ENCODE results near the gene DPP7. TPM values are rescaled to one million over a fixed set of nuclear protein-coding genes. Genes with fewer than 3 reads are reported as not detected.

DPP7 gene
- total and polyA plus RNA-seq, 7 donors: 26.6 to 158 (median 91.3) TPM

DNA sequence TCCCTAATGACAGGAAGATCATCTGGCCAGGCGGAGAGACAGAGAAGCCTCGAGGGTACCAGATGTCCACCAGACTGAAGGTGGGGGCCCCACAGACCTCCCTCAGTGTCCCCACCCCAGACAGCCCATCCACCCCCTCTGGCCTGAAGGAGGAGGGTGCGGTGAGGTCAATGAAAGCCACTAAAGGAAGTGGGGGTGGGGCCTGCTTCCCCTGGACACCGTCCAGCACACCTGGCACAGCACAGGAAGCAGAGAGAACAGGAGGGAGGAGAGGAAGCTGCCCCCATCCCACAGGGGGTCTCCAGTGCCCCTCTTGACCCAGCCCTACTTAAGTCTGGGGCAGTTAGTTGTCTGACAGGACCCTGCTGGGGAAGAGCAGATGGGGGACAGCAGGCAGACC, 44.1 kb upstream of the DPP7 start:
- peaks cover 0 to 34% (median 31%) of the 10 kb centered on the region in 4 donors for H3K4me1 ChIP-seq
- no peak overlapping the region for H3K27ac ChIP-seq
- H3K27me3 ChIP-seq: peaks cover 59 to 98% (median 85%) of the 10 kb centered on the region in 3 donors
- no peak overlapping the region for H3K4me3 ChIP-seq
- TF ChIP-seq EP300 (IDR thresholded peaks at IDR 0.05) (no peak), CTCF (IDR thresholded peaks at IDR 0.05) (no peak), POLR2A (IDR thresholded peaks at IDR 0.05) (no peak), POLR2AphosphoS5 (IDR thresholded peaks at IDR 0.05) (no peak)
- WGBS, 2 donors: 18 to 24% methylated on average over 4 of the region's 4 CpGs
- DNase-seq: no peak
- no peaks in the 10 kb centered on the region for H3K9me3 ChIP-seq
- no peaks in the 10 kb centered on the region for H3K36me3 ChIP-seq
- intact Hi-C loops (cut with DNase I): no loop called here

DNA sequence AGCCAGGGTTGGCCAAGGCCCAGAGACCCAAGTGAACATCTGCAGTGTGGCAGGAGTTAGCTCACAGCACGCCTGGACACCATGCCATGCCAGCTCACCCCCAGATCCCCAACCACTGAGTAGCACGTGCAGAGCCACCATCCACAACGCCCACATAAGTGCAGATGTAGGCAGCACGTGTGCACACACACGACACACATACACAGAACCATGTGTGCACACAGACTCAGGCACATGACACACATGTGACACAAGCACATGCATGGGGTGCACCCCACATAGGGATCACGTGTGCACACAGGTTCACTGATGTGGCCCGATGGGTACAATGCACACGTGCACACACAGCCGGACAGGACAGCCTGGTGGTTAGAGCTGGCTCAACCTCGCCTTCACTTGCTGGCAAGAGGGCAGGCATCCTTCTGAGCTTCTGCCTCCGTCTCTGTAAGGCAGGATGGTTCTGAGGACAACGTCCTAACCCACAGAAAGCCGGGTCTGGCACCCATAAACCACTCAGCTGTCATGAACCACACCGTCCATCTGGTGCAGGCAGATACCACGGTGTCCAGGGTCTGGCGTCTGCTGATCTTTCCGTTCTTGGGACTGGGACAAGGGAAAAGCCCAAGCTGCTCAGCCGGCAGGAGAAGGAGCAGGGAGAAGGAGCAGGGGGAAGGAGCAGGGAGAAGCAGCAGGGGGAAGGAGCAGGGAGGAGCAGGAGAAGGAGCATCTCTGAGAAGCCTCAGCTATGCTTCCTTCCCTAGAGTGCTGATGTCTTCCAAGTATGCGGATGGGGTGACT, 43.3 kb upstream of the DPP7 start:
- H3K27me3 ChIP-seq: peaks cover 51 to 90% (median 77%) of the 10 kb centered on the region in 3 donors
- 51 to 68% methylated on average over 19 of the region's 19 CpGs for WGBS, 2 donors

GRCh38 chr9:137156567-137157375, 42.2 kb upstream of the DPP7 start:
- 4 to 8% methylated on average over 65 of the region's 65 CpGs for WGBS, 2 donors
- intact Hi-C loops (cut with DNase I): no loop called here
- no peak for DNase-seq
- H3K27ac ChIP-seq: no peak overlapping the region
- no peak overlapping the region for H3K4me3 ChIP-seq
- H3K4me1 ChIP-seq: peaks cover 0 to 16% (median 14%) of the 10 kb centered on the region in 4 donors
- H3K27me3 ChIP-seq: peaks cover 41 to 80% (median 67%) of the 10 kb centered on the region in 3 donors
- no peaks in the 10 kb centered on the region for H3K9me3 ChIP-seq
- TF ChIP-seq EP300 (IDR thresholded peaks at IDR 0.05): no peak
- no peak for TF ChIP-seq POLR2A (IDR thresholded peaks at IDR 0.05)
- no peak for TF ChIP-seq POLR2AphosphoS5 (IDR thresholded peaks at IDR 0.05)
- TF ChIP-seq CTCF (IDR thresholded peaks at IDR 0.05): no peak
- H3K36me3 ChIP-seq: no peaks in the 10 kb centered on the region

More for the DNA sequence above, 43.3 kb upstream of the DPP7 start:
- H3K4me1 ChIP-seq: peaks cover 0 to 27% (median 24%) of the 10 kb centered on the region in 4 donors
- H3K9me3 ChIP-seq: no peaks in the 10 kb centered on the region
- intact Hi-C loops (cut with DNase I): no loop called here
- no peaks in the 10 kb centered on the region for H3K36me3 ChIP-seq
- no peak overlapping the region for H3K4me3 ChIP-seq
- TF ChIP-seq EP300 (IDR thresholded peaks at IDR 0.05) (no peak), POLR2AphosphoS5 (IDR thresholded peaks at IDR 0.05) (no peak), CTCF (IDR thresholded peaks at IDR 0.05) (no peak)
- H3K27ac ChIP-seq: no peak overlapping the region
- no peak for DNase-seq

GRCh38 chr9:137152844-137153405, 38.4 kb upstream of the DPP7 start:
- Histone ChIP-seq H3K27me3 (peaks cover 13 to 67% (median 40%) of the 10 kb centered on the region in 3 donors), H3K27ac (no peak overlapping the region), H3K9me3 (no peaks in the 10 kb centered on the region), H3K36me3 (no peaks in the 10 kb centered on the region), H3K4me3 (no peak overlapping the region), H3K4me1 (peaks cover 0 to 14% (median 7%) of the 10 kb centered on the region in 4 donors)
- intact Hi-C loops (cut with DNase I): no loop called here
- no peak for DNase-seq
- WGBS, 2 donors: 90 to 93% methylated on average over 7 of the region's 7 CpGs
- no peak for TF ChIP-seq EP300 (IDR thresholded peaks at IDR 0.05)
- no peak for TF ChIP-seq CTCF (IDR thresholded peaks at IDR 0.05)
- TF ChIP-seq POLR2A (IDR thresholded peaks at IDR 0.05): no peak
- no peak for TF ChIP-seq POLR2AphosphoS5 (IDR thresholded peaks at IDR 0.05)

All from sigmoid colon (tissue), 7 donors.